ENCODE measurements around the gene CCNG1. TPM values are rescaled to one million over a fixed set of nuclear protein-coding genes. Genes with fewer than 3 reads are reported as not detected.
"Not testable (repeated sequence)": the region's sequence is repeated elsewhere in the genome, so short reads cannot be mapped to it uniquely, and the experiment has no call there.

Gene CCNG1
- 100 to 1,000 TPM in 1 of 9 donors, 10 to 100 TPM in 8; 52.3 to 109 (median 78.3) TPM for total RNA-seq
- polyA plus RNA-seq: 10 to 100 TPM; 45.5 to 65.3 TPM
- long read RNA-seq, donor 1, transcript CCNG1-202 (8 exons, 2,366 nt): minor isoform, 75 of 235 reads
- long read RNA-seq, donor 1, transcript CCNG1-201 (7 exons, 2,458 nt): major isoform, 132 of 235 reads
- long read RNA-seq, donor 1, partial matches to known transcripts: 12 of 235 reads
- long read RNA-seq, donor 1, other reads (novel, unspliced or antisense): 15 of 235 reads
- long read RNA-seq, donor 2, transcript CCNG1-201 (7 exons, 2,458 nt): major isoform, 572 of 1,005 reads
- long read RNA-seq, donor 2, transcript CCNG1-202 (8 exons, 2,366 nt): minor isoform, 344 of 1,005 reads
- long read RNA-seq, donor 2, partial matches to known transcripts: 44 of 1,005 reads
- long read RNA-seq, donor 2, other reads (novel, unspliced or antisense): 45 of 1,005 reads
- long read RNA-seq, donor 3, transcript CCNG1-202 (8 exons, 2,366 nt): minor isoform, 59 of 225 reads
- long read RNA-seq, donor 3, transcript CCNG1-201 (7 exons, 2,458 nt): major isoform, 142 of 225 reads
- long read RNA-seq, donor 3, partial matches to known transcripts: 3 of 225 reads
- long read RNA-seq, donor 3, other reads (novel, unspliced or antisense): 21 of 225 reads

- Histone ChIP-seq H3K9me3 (no peaks in the 10 kb centered on the region), H3K27me3 (no peaks in the 10 kb centered on the region), H3K4me3 (peak within 1 kb of the TSS; percentile 63 to 99 (median 88)), H3K27ac (peak within 1 kb of the TSS; percentile 81 to 95 (median 92)), H3K4me1 (peaks cover 0 to 54% (median 25%) of the 10 kb centered on the region in 12 donors), H3K36me3 (peaks cover 0 to 31% (median 22%) of the 10 kb centered on the region in 9 donors)
- 0 to 1% (median 1%) methylated on average over 16 to 51 of the region's 51 CpGs for WGBS, 4 donors
- intact Hi-C loops (cut with DNase I): loop anchor here in 2 of 10 donors (1.0 to 2.0 kb wide), 2 partner anchors 21 to 68 kb away; partner anchors contain the start of gene MAT2B (in 1 of the 2)
- TF ChIP-seq CTCF (IDR thresholded peaks at IDR 0.05) (peak in 1 of 12 donors; percentile 4), POLR2A (IDR thresholded peaks at IDR 0.05) (peak; percentile 59 to 85)
- DNase-seq (peak; percentile 95 to 97 (median 96)), ATAC-seq (peak; percentile 95 to 97 (median 96))
Observed at GRCh38 chr5:163437309-163438182, at the start of gene CCNG1. Gene CCNG1, plus strand, starts transcription at chr5:163437595. Its CDS starts 1,662 bp downstream, at chr5:163439257.

DNA sequence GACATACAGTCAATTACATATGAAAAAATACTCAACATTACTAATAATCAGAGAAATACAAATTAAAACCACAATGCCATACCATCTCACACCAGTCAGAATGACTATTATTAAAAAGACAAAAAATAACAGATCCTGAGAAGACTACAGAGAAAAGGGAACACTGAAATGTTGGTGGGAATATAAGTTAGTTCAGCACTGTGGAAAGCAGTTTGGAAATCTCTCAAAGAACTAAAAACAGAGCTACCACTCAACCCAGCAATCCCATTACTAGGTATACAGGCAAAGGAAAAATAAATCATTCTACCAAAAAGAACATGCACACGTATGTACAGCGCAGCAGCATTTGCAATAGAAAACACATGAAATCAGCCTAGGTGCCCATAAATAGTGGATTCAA is 41.6 kb upstream of the CCNG1 start:
- no peak for DNase-seq

GRCh38 chr5:163396818-163397340 is 40.5 kb upstream of the CCNG1 start:
- ATAC-seq; H3K4me1 ChIP-seq; H3K9me3 ChIP-seq; H3K27me3 ChIP-seq; DNase-seq; H3K4me3 ChIP-seq; H3K36me3 ChIP-seq; H3K27ac ChIP-seq; intact Hi-C loops (cut with DNase I): not testable (repeated sequence)
- WGBS, 4 donors: 84 to 93% (median 88%) methylated on average over 9 of the region's 9 CpGs

More for the DNA sequence above, 41.6 kb upstream of the CCNG1 start:
- ATAC-seq: no peak
- intact Hi-C loops (cut with DNase I): no loop called here
- TF ChIP-seq CTCF (IDR thresholded peaks at IDR 0.05): no peak
- no peak for TF ChIP-seq POLR2A (IDR thresholded peaks at IDR 0.05)
- no peak overlapping the region for H3K4me3 ChIP-seq
- no peaks in the 10 kb centered on the region for H3K27me3 ChIP-seq
- 94 to 100% (median 98%) methylated on average over 2 of the region's 2 CpGs for WGBS, 4 donors
- H3K36me3 ChIP-seq: no peaks in the 10 kb centered on the region
- H3K27ac ChIP-seq: no peak overlapping the region
- H3K9me3 ChIP-seq: peaks cover 0 to 12% (median 0%) of the 10 kb centered on the region in 12 donors
- H3K4me1 ChIP-seq: no peaks in the 10 kb centered on the region

GRCh38 chr5:163397354-163397753 is 40.0 kb upstream of the CCNG1 start:
- no peak for DNase-seq

More at GRCh38 chr5:163397354-163397753, 40.0 kb upstream of the CCNG1 start:
- Histone ChIP-seq H3K27me3 (no peaks in the 10 kb centered on the region), H3K4me1 (no peaks in the 10 kb centered on the region), H3K9me3 (peaks cover 0 to 9% (median 0%) of the 10 kb centered on the region in 12 donors), H3K36me3 (no peaks in the 10 kb centered on the region), H3K27ac (no peak overlapping the region), H3K4me3 (no peak overlapping the region)
- TF ChIP-seq POLR2A (IDR thresholded peaks at IDR 0.05) (no peak), CTCF (IDR thresholded peaks at IDR 0.05) (no peak)
- ATAC-seq: no peak
- intact Hi-C loops (cut with DNase I): no loop called here
